GM12865 (cell line): Measurements from ENCODE around the gene ADAMTS7.
"Not testable (repeated sequence)": the region's sequence is repeated elsewhere in the genome, so short reads cannot be mapped to it uniquely, and the experiment has no call there.

Experiments
- DNase-seq: peaks from one replicate; pipeline ENCODE4 v3.0.0; 2010; ENCODE audit warnings: low read depth
- H3K4me3 ChIP-seq: 2 replicates; pipeline ENCODE4 v1.5.1; 2011; ENCODE audit warnings: mild to moderate bottlenecking, low read depth, low read length, control low read depth
- CTCF ChIP-seq: IDR thresholded peaks from 2 replicates; pipeline ENCODE4 v1.5.1; 2011; ENCODE audit warnings: low read length, control low read depth, low read depth, inconsistent platforms; ENCODE audit not compliant: insufficient read depth; ENCODE audit errors: missing control alignments

ADAMTS7 gene

DNA sequence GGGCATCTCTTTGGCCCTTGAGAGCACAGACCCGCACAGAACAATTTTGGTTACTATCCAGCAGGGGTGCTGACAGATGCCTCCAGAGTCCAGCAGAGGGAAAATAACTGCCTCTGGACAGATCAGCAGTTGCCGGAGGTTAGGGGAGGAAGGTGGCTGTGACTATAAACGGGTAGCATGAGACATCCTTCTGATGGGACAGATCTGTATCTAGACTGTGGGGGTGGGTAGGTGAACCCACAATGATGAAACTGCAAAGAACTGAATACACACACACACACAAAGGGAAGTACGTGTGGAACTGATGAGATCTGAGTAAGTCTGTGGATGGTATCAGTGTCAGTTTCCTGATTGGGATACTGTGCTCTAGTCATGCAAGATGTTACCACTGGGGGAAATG, 21.2 kb downstream of the ADAMTS7 start:
- no peak for DNase-seq
- TF ChIP-seq CTCF: no peak
- no peak overlapping the region for H3K4me3 ChIP-seq

DNA sequence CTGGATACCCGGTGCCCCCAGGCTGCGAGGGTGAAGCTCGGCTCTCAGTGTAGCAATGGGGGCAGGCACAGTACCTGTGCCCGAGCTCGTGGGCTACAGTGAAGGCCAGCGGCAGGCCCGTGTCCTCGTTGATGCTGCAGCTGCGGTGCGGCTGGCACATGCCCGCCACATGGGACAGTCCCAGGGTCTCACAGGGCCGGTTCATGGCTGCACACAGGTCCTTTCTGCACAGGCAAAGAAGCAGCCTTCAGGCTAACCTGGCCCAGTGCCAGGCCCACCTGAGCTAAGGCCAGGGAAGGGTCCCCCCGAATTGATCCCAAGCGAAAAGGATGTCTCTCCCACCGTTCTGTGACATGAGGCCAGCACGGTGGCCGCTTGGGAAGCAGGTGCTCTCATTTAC, 21.6 kb downstream of the ADAMTS7 start:
- DNase-seq: no peak
- no peak for TF ChIP-seq CTCF
- H3K4me3 ChIP-seq: no peak overlapping the region

DNA sequence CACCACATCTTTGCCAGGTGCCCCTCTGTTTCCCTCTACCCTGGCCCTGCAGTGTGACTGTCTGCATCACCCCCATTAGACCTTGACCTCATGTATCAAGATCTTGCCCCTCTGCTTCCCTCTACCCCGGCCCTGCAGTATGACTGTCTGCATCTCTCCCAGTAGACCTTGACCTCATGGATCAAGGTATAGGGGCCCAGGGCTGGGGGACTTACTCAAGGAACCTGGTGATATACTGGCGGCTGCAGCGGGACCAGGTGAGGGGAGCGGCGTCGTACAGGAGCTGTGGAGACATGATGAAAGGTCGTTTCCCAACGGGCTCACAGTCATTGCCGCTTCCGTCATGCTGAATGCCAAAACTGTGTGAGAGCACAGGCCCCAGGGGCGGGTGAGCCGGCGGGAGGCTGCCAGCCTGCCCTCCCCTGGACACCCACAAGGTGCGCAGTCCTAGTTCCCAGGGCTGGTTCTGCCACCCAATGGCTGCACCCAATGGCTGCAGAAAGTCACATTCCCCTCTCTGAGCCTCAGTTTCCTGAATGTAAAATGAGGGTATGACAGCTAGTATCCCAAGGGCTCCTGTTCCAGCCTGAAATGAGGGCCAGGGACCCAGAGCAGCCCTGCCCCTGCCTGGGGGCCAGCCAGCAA, 23.1 kb downstream of the ADAMTS7 start:
- no peak overlapping the region for H3K4me3 ChIP-seq
- TF ChIP-seq CTCF: no peak
- DNase-seq: no peak

DNA sequence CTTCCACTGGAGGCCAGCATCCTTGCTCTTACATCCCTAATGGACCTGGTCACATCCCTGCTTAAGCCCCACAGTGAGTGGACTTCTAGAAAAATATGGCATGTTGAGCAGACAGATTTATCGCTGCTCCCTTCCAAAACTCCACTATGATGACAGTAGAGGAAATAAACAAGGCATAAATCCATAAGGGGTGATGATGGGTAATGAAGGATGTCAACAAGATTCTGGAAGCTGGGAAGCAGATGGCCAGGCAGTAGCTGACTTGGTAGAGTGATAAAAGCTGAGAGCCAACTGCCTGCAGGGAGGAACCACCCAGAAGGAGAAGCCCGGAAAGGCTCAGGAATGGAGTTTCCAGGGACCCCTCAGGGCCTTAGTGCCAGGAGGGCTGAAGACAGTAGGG, 28.9 kb downstream of the ADAMTS7 start:
- H3K4me3 ChIP-seq, DNase-seq: not testable (repeated sequence)

- DNase-seq, H3K4me3 ChIP-seq: not testable (repeated sequence)
These were observed 29.9 kb downstream of the ADAMTS7 start for GRCh38 chr15:78781381-78781780.

DNA sequence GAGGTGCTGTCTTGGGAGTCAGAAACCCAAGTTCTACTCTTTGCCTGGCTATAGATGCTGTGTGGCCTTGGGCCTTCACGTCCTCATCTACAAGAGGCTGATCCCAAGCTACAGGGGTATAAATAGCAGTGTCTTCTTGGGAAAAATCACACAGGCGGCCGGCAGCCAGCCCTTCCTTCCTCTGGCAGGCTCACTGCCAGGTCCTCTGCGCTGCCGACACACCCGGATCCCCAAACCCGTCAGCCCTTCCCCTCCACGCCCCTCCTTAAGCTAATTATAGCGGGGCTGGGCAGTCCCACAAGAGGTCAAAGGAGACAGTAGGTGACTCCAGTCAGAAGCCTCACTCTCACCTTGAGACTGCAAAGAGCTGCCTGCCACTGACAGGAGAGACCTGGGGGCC, 31.3 kb downstream of the ADAMTS7 start:
- DNase-seq, H3K4me3 ChIP-seq: not testable (repeated sequence)

DNA sequence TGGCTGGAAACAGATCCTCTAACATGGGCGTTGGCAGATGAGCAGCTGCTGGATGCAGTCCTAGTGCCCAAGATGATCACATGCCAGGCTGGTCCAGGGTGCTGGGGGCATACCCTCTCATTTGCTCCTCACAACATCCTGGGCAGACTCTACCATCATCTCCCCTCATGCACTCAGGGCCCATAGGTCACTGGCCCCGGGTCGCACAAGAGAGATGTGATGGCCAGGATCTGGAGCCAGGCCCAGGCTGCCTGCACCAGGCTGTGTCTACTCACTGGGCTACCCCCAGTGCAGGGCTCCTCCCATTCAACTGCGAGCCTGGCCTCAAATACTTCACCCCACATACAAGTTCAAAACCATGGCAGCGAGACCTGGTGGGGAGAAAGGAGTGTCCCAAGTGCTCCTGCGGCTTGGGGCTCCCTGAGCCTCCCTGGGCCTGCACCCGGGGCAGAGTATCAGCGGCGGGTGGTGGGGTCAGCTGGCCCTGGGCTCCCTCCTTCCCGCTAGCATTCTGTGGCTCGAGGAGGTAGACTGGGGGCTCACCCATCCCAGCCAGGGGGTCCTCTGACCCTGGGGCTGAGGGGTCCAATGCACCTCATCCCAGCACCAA, 32.0 kb downstream of the ADAMTS7 start:
- H3K4me3 ChIP-seq, DNase-seq: not testable (repeated sequence)

DNA sequence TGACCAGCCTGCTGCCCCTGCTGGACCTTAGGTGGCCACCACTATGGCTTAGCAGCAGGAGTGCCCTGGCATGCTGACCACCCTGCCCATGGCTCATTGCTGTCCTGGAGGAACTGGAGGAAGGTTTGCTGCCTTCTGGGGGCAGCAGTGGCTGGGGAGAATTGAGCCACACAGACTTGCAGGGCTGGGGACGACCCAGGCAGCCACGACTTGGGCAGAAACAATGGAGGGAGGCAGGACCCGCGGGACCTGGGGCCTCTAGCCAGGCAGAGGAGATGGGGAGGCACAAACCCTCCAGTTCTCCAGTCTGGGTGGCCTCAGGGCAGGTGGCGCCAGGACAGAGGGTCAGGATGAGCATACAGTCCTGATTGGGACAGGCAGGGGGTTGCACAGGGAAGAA, 32.8 kb downstream of the ADAMTS7 start:
- TF ChIP-seq CTCF: no peak
- DNase-seq: no peak
- H3K4me3 ChIP-seq: no peak overlapping the region

GRCh38 chr15:78777953-78778345, 33.3 kb downstream of the ADAMTS7 start:
- not testable (repeated sequence) for H3K4me3 ChIP-seq, DNase-seq

GRCh38 chr15:78777290-78777952, 33.8 kb downstream of the ADAMTS7 start:
- DNase-seq, H3K4me3 ChIP-seq: not testable (repeated sequence)

DNA sequence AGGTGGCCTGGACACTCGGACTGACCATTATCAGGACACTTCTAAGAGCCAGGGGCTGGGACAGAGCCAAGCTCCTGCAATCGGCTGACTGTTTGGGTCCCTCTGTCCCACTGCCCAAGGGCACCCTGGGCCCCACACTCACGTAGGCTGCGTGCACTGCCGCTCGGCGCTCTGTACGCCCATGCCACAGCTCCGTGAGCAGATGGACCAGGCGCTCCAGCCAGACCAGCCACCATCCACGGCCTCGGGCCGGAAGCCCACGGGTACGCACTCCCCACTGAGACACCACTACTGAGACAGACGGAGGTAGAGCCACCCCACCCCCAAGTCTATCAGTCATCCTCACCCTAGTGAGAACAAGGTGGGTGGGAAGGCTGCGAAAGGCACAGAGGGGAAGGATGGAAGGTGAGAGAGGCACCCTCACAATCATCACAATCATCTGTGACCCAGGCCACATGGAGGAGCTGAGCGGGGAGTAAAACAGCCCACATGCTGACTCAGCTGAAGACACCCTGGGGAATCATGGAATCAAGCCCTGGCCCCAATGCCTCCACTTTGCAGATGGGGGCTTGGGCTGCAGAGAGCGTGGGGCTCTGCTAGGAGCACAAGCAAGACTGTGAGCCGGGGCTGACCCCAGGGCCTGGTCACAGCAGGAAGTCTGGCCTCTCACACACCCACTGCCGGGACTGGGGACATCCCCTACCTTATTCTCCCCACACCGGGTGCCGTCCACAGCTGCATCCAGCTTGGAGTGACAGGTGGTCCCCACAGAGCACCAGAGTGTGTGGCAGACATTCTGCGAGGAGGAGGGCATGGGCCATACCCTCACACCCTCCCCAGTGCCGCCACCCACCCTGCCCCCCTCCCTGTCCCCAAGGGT, 35.0 kb downstream of the ADAMTS7 start:
- H3K4me3 ChIP-seq, DNase-seq: not testable (repeated sequence)
